Activated naive CD8-positive, alpha-beta T cell treated with anti-CD3 and anti-CD28 coated beads, Interleukin-2, amount 50 U/mL, for 24 hours (primary cell): Measurements from ENCODE around the gene IP6K1.
"Not testable (repeated sequence)": the region's sequence is repeated elsewhere in the genome, so short reads cannot be mapped to it uniquely, and the experiment has no call there.

ENCODE experiments used
- ATAC-seq: fragments of 150-1000 bp; cut with Tn5 transposase; one replicate; pipeline ENCODE4 v1.10.0; 2021
- DNase-seq: peaks from one replicate; pipeline ENCODE4 v3.0.0; 2021
- H3K27ac Mint-ChIP-seq: one replicate; pipeline ENCODE4 v1.8.0; 2021; ENCODE audit warnings: mild to moderate bottlenecking, mixed read lengths
- H3K27me3 Mint-ChIP-seq: one replicate; pipeline ENCODE4 v1.8.0; 2021; ENCODE audit warnings: mixed read lengths
- H3K36me3 Mint-ChIP-seq: one replicate; pipeline ENCODE4 v1.8.0; 2021; ENCODE audit warnings: low read depth, mixed read lengths
- H3K4me1 Mint-ChIP-seq: one replicate; pipeline ENCODE4 v1.8.0; 2021; ENCODE audit warnings: mixed read lengths
- H3K4me3 Mint-ChIP-seq: one replicate; pipeline ENCODE4 v1.8.0; 2021; ENCODE audit warnings: mild to moderate bottlenecking, moderate library complexity, mixed read lengths
- H3K9me3 Mint-ChIP-seq: one replicate; pipeline ENCODE4 v1.8.0; 2021; ENCODE audit warnings: mixed read lengths

IP6K1 gene

DNA sequence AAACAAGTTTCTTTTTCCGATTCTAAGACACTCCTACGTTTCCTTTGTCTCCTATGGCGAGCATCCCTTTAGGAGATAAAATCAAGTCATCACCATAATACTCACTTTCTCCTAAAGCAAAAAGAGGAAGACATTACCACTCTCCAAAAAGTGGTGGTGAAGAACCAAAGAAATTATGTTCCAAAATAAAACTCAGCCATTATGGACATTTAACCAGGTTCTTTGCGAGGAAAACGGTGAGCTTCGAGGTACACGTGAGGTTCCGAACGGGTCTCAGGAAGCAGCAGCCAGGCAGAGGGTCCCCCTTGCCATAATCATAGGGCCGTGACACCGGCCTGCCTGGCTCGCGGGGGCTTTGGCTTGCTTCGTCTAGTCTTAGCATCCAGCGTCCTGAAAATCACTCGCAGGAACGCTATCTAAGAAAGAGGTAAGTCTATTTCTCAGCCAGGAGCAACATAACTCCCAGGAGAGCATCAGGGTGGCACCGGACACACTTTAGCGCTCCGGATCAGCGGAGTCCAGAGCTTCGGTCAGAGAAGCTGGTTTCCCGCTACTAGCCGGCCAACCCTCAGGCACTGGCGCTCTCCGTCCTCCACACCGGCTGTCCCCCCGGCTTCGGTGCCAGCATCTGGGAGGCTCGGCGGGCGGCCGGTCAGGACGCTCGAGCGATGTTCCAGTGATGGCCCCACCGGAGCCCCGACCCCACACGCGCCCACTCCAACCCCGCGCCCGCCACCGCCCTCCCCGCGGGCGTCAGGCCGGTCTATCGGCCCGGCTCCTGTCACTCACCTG lies 581 bp downstream of the IP6K1 start:
- peak overlapping the region; percentile 79 for H3K27ac Mint-ChIP-seq
- peaks cover 15% of the 10 kb centered on the region for H3K36me3 Mint-ChIP-seq
- peak; percentile 34 for ATAC-seq
- H3K4me3 Mint-ChIP-seq = peak overlapping the region; percentile 87
- peaks cover 42% of the 10 kb centered on the region for H3K4me1 Mint-ChIP-seq
- no peaks in the 10 kb centered on the region for H3K27me3 Mint-ChIP-seq
- no peaks in the 10 kb centered on the region for H3K9me3 Mint-ChIP-seq
- peak; percentile 38 for DNase-seq

DNA sequence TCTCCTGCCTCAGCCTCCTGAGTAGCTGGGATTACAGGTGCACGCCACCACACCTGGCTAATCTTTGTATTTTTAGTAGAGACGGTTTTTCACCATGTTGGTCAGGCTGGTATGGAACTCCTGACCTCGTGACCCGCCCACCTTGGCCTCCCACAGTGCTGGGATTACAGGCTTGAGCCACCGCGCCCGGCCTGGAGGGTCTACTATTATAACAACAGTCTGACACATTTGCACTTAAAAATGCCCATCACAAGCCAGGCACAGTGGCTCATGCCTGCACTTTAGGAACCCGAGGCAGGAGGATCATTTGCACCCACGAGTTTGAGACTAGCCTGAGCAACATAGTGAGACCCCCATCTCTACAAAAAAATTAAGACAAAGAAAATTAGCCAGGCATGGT lies 4.1 kb downstream of the IP6K1 start:
- H3K4me1 Mint-ChIP-seq = peaks cover 56% of the 10 kb centered on the region

DNA sequence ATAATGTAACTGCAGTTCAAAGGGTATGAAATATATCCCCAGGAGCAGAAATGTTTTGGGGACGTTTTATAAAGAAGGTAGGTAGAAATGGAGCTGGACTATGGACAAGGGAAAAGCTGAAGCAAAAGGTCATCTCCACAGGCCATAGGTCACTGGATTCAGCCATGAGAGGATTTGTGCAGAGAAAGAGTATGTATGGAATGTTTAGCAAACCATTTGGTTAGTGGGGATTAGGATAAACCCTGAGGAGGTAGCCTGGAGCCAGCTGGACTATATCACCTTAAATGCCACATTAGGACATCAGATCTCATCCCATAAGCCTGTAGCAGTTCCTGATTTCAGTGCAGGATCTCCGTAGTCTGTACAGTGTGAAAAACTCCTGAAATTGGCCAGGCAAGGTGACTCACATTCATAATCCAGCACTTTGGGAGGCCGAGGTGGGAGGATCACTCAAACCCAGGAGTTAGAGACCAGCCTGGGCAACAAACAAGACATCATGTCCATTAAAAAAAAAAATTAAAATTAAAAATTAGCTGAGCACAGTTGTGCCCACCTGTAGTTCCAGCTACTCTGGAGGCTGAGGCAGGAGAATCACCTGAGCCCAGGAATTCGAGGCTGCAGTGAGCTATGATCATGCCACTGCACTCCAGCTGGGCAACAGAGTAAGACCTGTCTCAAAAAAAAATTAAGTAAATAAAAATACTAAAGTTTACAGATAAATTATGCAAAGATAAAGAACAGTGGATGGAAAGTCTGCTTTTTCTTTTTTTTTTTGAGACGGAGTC lies 4.7 kb downstream of the IP6K1 start:
- ATAC-seq (no peak), DNase-seq (no peak)
- peaks cover 53% of the 10 kb centered on the region for H3K4me1 Mint-ChIP-seq
- no peak overlapping the region for H3K4me3 Mint-ChIP-seq
- no peaks in the 10 kb centered on the region for H3K27me3 Mint-ChIP-seq
- H3K27ac Mint-ChIP-seq = no peak overlapping the region
- H3K9me3 Mint-ChIP-seq = no peaks in the 10 kb centered on the region
- H3K36me3 Mint-ChIP-seq = peaks cover 31% of the 10 kb centered on the region

More for the DNA sequence above, 4.1 kb downstream of the IP6K1 start:
- not testable (repeated sequence) for DNase-seq, H3K4me3 Mint-ChIP-seq, H3K9me3 Mint-ChIP-seq, ATAC-seq, H3K27me3 Mint-ChIP-seq, H3K27ac Mint-ChIP-seq
- H3K36me3 Mint-ChIP-seq = peaks cover 27% of the 10 kb centered on the region

DNA sequence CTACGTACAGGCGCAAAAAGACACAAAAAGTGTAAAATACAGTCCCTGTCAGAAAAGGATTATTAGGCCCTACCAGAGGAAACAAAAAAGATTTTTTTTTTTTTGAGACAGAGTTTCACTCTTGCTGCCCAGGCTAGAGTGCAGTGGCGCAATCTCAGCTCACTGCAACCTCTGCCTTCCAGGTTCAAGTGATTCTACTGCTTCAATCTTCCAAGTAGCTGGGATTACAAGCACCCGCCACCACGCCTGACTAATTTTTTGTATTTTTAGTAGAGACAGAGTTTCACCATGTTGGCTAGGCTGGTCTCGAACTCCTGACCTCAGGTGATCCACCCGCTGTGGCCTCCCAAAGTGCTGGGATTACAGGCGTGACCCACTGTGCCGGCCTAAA lies 5.4 kb downstream of the IP6K1 start:
- H3K4me3 Mint-ChIP-seq, DNase-seq, H3K9me3 Mint-ChIP-seq, ATAC-seq, H3K27me3 Mint-ChIP-seq, H3K27ac Mint-ChIP-seq: not testable (repeated sequence)
- H3K36me3 Mint-ChIP-seq = peaks cover 32% of the 10 kb centered on the region
- peaks cover 51% of the 10 kb centered on the region for H3K4me1 Mint-ChIP-seq

DNA sequence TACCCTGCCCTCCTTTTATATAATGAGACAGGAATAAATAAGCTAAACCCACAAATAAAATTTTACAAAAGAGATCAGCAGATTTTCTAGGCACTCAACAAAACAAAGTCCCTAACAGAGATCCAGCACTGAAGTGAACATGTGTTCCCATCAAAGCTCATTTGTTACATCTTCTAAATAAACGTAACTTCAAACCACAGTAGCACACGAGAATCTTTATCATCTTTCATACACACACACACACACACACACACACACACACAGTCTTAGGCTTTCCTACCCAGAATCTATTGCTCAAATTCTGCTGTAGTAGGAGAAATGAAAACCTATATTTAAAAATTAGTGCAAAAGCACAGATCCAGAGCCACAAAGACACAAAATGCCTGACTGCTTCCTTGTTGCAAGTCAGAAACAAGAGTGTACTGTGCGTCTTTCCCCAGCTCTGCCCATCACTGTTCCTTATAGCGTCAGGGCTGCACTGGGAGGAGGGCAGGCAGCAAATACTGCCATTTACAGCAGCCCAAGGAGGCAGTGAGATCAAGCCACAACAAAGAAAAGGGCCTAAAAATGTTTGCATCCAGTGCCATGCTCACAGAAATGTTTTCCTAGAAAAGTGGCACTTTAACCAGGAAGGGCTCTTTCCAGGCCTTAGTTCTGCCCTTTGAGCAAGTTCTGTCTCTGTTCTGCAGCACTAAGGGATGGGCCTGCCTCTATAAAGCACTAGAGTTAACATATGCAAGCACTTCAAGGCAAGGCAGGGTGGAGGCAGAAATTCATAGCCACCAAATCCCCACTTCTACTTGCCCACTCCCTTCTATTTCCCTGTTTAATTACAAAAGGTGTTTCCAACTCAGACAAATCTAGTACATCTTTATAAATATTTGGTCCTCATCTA lies 6.0 kb downstream of the IP6K1 start:
- Mint-ChIP-seq H3K36me3 (peaks cover 29% of the 10 kb centered on the region), H3K4me1 (peaks cover 47% of the 10 kb centered on the region), H3K27ac (no peak overlapping the region), H3K4me3 (no peak overlapping the region), H3K9me3 (no peaks in the 10 kb centered on the region), H3K27me3 (no peaks in the 10 kb centered on the region)
- DNase-seq = no peak
- no peak for ATAC-seq

DNA sequence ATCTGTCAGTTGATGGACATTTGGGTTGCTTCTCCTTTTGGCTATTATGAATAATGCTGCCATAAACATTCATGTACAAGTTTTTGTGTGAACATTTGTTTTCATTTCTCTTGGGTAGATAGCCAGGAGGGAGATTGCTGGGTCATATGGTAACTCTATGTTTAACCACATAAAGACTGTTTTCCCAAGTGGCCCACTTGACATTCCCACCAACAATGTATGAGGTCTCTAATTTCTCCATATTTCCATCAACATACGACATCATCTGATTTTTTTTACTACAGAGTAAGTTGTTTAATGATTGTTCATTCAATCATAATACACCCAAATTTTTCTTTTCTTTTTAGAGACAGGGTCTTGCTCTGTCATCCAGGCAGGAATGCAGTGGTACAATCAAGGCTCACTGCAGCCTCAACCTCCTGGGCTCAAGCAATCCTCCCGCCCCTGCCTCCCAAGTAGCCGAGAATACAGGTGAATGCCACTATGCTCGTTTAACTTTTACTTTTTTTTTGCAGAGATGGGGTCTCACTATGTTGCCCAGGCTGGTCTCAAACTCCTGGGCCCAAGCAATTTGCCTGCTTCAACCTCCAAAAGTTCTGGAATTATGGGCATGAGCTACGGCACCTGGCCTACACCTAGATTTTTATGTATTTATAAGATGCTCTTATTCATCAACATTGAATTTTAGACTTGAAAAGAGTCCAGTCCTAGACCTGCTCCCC lies 6.8 kb downstream of the IP6K1 start:
- ATAC-seq (no peak), DNase-seq (no peak)
- H3K27ac Mint-ChIP-seq = no peak overlapping the region
- H3K36me3 Mint-ChIP-seq = peaks cover 30% of the 10 kb centered on the region
- no peak overlapping the region for H3K4me3 Mint-ChIP-seq
- peaks cover 43% of the 10 kb centered on the region for H3K4me1 Mint-ChIP-seq
- no peaks in the 10 kb centered on the region for H3K27me3 Mint-ChIP-seq
- no peaks in the 10 kb centered on the region for H3K9me3 Mint-ChIP-seq

DNA sequence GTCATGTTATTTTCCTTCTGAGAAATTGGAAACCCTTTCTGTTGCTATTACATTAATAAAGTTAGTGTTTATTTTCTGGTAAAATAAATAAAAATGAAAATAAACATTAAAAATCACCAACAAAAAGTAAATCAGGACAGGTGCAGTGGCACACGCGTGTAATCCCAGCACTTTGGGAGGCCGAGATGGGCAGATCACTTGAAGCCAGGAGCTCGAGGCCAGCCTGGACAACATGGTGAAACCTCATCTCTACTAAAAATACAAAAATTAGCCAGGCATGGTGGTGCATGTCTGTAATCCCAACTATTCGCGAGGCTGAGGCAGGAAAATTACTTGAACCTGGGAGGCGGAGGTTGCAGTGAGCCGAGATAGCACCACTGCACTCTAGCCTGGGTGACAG lies 10.2 kb downstream of the IP6K1 start:
- Mint-ChIP-seq H3K4me1 (peaks cover 29% of the 10 kb centered on the region), H3K36me3 (peaks cover 22% of the 10 kb centered on the region)
- ATAC-seq, DNase-seq, H3K27ac Mint-ChIP-seq, H3K27me3 Mint-ChIP-seq, H3K9me3 Mint-ChIP-seq, H3K4me3 Mint-ChIP-seq: not testable (repeated sequence)

DNA sequence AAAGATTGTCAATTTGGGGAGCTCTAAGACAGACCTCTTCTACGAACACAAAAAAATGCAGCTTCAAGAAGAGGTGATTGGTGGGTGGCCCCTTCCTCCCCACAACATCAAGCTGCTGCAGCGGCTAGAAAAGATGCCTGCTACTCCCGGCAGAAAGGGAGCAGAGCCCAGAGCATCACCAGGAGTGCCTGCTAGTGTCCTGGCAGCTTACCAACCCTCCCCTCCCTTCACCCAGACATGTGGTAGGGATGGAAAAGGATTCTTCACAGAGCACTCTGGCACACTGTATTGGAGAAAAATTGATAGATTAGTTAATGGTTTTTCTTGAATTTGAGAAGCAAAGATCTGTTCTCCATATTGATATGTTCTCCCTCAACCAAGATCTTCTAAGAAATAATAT lies 10.8 kb downstream of the IP6K1 start:
- no peak overlapping the region for H3K4me3 Mint-ChIP-seq
- peaks cover 22% of the 10 kb centered on the region for H3K36me3 Mint-ChIP-seq
- no peaks in the 10 kb centered on the region for H3K27me3 Mint-ChIP-seq
- no peaks in the 10 kb centered on the region for H3K9me3 Mint-ChIP-seq
- ATAC-seq (no peak), DNase-seq (no peak)
- no peak overlapping the region for H3K27ac Mint-ChIP-seq
- peaks cover 26% of the 10 kb centered on the region for H3K4me1 Mint-ChIP-seq

DNA sequence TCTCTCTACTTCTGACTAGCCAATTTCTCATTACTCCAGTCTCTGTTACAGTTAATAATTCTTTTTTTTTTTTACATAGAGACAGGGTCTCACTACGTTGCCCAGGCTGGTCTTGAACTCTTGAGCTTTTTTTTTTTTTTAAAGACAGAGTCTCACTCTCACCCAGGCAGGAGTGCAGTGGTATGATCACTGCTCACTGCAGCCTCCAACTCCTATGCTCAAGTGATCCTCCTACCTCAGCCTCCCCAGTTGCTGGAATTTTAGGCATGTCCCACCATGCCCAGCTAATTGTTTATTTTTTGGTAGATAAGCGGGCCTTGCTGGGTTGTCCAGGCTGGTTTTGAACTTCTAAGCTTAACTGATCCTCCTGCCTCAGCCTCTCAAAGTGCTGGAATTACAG lies 13.6 kb downstream of the IP6K1 start:
- peaks cover 28% of the 10 kb centered on the region for H3K4me1 Mint-ChIP-seq
- DNase-seq (no peak), ATAC-seq (no peak)
- H3K27ac Mint-ChIP-seq = no peak overlapping the region
- H3K4me3 Mint-ChIP-seq = no peak overlapping the region
- H3K36me3 Mint-ChIP-seq = peaks cover 16% of the 10 kb centered on the region
- no peaks in the 10 kb centered on the region for H3K9me3 Mint-ChIP-seq
- H3K27me3 Mint-ChIP-seq = no peaks in the 10 kb centered on the region

DNA sequence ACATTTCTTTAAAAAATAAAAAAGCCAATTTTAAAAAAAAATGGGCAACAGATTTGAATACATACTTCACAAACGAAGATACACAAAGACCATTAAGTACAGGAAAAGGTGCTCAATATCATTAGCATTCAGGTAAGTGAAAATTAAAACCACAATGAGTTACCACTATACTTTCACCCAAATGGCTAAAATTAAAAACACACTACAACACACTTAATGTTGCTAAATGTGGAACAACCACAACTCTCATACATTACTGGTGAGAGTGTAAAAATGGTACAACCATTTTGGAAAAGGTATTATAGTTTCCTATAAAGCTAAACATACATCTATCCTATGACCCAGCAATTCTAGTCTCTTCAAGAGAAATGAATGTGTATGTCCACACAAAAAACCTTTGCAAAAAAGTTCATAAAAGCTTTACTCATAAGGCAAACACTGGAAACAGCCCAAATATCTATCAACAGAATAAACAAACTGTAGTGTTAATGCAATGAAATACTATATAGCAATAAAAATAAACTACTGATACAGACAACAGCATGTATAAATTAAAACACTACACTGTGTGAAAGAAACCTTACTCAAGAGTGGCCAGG lies 14.9 kb downstream of the IP6K1 start:
- H3K9me3 Mint-ChIP-seq = no peaks in the 10 kb centered on the region

DNA sequence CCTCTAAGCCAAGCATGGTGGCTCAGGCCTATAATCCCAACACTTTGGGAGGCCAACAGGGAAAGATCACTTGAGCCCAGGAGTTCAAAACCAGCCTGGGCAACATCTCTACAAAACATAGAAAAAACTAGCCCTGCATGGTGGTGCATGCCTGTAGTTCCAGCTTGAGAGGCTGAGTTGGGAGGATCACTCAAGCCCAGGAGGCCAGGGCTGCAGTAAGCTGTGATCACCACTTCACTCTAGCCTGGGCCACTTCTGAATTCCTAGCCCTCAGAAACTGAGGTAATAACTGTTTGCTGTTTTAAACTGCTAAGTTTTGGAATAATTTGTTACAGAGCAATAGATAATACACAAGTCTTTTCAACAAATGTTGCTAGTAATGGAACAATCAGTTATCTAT lies 16.4 kb downstream of the IP6K1 start:
- H3K4me1 Mint-ChIP-seq = peaks cover 25% of the 10 kb centered on the region

More for the DNA sequence above, 14.9 kb downstream of the IP6K1 start:
- DNase-seq = no peak
- H3K27me3 Mint-ChIP-seq = no peaks in the 10 kb centered on the region
- no peak for ATAC-seq
- no peak overlapping the region for H3K4me3 Mint-ChIP-seq
- peaks cover 25% of the 10 kb centered on the region for H3K4me1 Mint-ChIP-seq
- H3K27ac Mint-ChIP-seq = no peak overlapping the region
- peaks cover 11% of the 10 kb centered on the region for H3K36me3 Mint-ChIP-seq

DNA sequence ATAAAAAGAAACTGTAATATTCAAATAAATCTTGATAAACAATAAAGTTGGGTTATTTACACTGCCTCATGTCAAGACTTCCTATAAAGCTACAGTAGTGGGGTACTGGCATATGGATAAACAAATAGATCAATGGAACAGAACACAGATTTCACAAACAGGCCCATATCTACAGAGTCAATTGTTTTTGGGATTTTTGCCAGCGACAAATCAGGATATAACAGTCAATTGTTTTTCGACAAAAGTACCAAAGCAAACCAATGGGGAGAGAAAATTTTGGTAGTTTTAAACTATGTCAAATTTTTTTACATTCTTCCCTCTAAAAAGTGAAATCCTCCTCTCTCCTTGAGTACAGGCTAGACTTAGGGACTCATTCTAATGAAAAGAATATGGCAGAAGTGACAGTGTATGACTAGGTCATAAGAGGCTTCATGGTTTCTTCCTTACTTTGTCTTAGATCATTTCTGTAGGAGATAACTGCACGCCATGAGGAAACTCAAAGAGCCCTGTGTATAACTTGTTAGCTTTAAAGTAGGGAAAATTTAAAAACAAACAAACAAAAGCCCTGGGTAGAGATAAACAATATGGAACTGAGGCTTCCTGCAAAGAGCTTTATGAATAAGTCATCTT lies 16.9 kb downstream of the IP6K1 start:
- Mint-ChIP-seq H3K36me3 (peaks cover 11% of the 10 kb centered on the region), H3K9me3 (no peaks in the 10 kb centered on the region), H3K27ac (no peak overlapping the region), H3K4me1 (peaks cover 20% of the 10 kb centered on the region), H3K4me3 (no peak overlapping the region), H3K27me3 (no peaks in the 10 kb centered on the region)
- ATAC-seq (peak; percentile 54), DNase-seq (no peak)

More for the DNA sequence above, 16.4 kb downstream of the IP6K1 start:
- H3K27ac Mint-ChIP-seq = peak overlapping the region; percentile 39
- DNase-seq = no peak
- no peaks in the 10 kb centered on the region for H3K27me3 Mint-ChIP-seq
- peaks cover 11% of the 10 kb centered on the region for H3K36me3 Mint-ChIP-seq
- ATAC-seq = no peak
- H3K4me3 Mint-ChIP-seq = no peak overlapping the region
- no peaks in the 10 kb centered on the region for H3K9me3 Mint-ChIP-seq

DNA sequence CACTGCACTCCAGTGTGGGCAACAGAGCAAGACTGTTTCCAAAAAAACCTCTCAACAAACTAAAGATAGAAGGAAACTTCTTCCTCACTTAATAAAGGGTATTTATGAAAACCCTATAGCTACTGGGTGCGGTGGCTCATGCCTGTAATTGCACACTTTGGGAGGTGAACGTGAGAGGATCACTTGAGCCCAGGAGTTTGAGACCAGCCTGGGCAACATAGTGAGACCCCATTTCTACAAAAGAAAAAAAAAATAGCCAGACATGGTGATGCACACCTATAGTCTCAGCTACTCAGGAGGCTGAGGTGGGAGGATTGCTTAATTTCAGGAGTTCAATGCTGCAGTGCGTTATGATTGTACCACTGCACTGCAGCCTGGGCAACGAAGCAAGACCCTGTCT lies 22.4 kb downstream of the IP6K1 start:
- ATAC-seq = no peak
- no peak overlapping the region for H3K27ac Mint-ChIP-seq
- H3K4me1 Mint-ChIP-seq = peaks cover 9% of the 10 kb centered on the region
- DNase-seq = no peak
- no peak overlapping the region for H3K4me3 Mint-ChIP-seq
- H3K27me3 Mint-ChIP-seq = no peaks in the 10 kb centered on the region
- no peaks in the 10 kb centered on the region for H3K9me3 Mint-ChIP-seq
- peaks cover 7% of the 10 kb centered on the region for H3K36me3 Mint-ChIP-seq
